SK-N-MC (cell line): Measurements from ENCODE around the gene QRFP.

ENCODE experiments used
- DNase-seq: peaks from one replicate; pipeline ENCODE4 v3.0.0-alpha.2; 2011; ENCODE audit warnings: low read depth, low spot score
- H3K27ac ChIP-seq: fragments of 200-600 bp; sonication (generic); 2 replicates; pipeline ENCODE4 v1.5.1; 2016; ENCODE audit warnings: mixed run types
- H3K36me3 ChIP-seq: fragments of 200-600 bp; sonication (generic); 2 replicates; pipeline ENCODE4 v1.6.1; 2017; ENCODE audit warnings: antibody characterized with exemption, low read length, mixed read lengths; ENCODE audit not compliant: insufficient read depth
- H3K4me3 ChIP-seq: fragments of 200-600 bp; sonication (generic); 2 replicates; pipeline ENCODE4 v1.5.1; 2016
- H3K9ac ChIP-seq: fragments of 200-600 bp; sonication (generic); 2 replicates; pipeline ENCODE4 v1.8.0; 2017; ENCODE audit warnings: mixed run types, mixed read lengths; ENCODE audit not compliant: insufficient read length
- H3K9me3 ChIP-seq: fragments of 200-600 bp; sonication (generic); 2 replicates; pipeline ENCODE4 v1.6.1; 2017; ENCODE audit warnings: low read depth, mild to moderate bottlenecking, antibody characterized with exemption, low read length, moderate library complexity, mixed read lengths
- EZH2 ChIP-seq: fragments of 200-600 bp; sonication (generic); IDR thresholded peaks from one replicate; pipeline ENCODE4 v1.6.1; 2017; ENCODE audit warnings: antibody characterized with exemption
- FOXP2 ChIP-seq: optimal IDR thresholded peaks from 2 replicates; pipeline ENCODE3; 2011; ENCODE audit warnings: mild to moderate bottlenecking, moderate library complexity; ENCODE audit not compliant: insufficient read depth; ENCODE audit errors: extremely low read length, control extremely low read depth
- POLR2AphosphoS5 ChIP-seq: IDR thresholded peaks from 2 replicates; pipeline ENCODE4 v1.6.1; 2012; ENCODE audit warnings: mild to moderate bottlenecking, low read depth, low read length, borderline replicate concordance

QRFP gene

GRCh38 chr9:130895038-130895437 is 1.6 kb downstream of the QRFP start:
- TF ChIP-seq POLR2AphosphoS5 (no peak), EZH2 (no peak), FOXP2 (no peak)
- H3K9ac ChIP-seq = no peak overlapping the region
- no peaks in the 10 kb centered on the region for H3K9me3 ChIP-seq
- no peak overlapping the region for H3K27ac ChIP-seq
- no peak for DNase-seq
- H3K4me3 ChIP-seq = no peak overlapping the region
- H3K36me3 ChIP-seq = peaks cover 4% of the 10 kb centered on the region; the same call in 1 of the 2 replicates

DNA sequence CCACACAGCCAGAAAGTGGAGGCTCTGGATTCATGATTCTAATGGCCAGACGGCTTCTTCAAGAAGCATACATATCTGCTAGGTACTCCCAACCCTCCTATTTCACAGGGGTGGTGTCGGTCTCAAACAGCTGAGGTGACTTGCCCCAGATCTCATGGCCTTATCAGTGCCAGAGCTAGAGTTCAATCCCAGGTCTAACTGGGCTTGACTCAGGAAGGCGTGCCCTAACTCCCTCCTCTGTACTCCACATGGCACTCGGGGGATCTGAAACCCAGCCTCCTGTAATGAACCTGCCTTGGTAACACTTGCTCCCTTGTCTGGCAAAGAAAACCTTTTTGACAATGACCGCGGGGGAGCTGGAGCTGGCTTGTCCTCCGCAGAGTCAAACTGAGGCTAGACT is 2.1 kb downstream of the QRFP start:
- no peak for TF ChIP-seq EZH2
- no peak for TF ChIP-seq FOXP2
- TF ChIP-seq POLR2AphosphoS5 = no peak
- H3K27ac ChIP-seq = no peak overlapping the region

DNA sequence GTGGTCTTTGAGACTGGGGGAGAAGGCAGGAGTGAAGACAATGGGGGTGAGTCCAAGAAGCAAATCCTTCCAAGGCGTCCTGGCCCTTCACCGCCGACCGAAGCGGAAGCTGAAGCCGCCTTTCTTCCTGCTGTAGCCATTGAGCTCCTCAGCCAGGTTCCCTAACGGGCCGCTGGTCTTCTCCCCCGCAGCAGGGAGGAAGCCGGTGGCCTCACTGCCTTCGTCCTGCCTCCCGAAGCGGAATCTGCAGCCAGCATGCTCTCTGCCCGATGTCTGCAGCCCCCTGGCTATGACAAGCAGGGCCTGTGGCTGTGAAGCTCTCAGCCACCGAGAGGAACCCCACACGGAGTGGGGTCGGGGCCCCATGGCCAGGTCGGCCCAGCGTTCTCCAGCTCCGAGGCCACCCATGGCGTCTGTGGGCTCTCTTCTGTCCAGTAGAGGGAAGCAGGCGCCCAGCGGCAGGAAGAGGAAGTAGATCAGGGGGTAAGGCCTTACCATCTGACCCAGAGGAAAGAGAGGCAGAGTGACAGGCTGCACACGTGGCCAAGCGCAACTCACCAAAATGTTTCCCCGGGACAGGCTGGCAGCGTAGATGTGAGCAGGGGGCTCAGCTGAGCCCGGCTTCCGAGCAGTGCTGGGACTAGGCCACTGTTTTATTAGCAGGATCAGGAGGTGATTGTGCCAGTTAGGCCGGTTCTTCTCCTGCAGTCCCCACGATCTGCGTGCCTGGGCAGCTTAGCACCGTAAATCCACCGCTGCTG is 3.1 kb downstream of the QRFP start:
- H3K4me3 ChIP-seq = no peak overlapping the region
- no peaks in the 10 kb centered on the region for H3K9me3 ChIP-seq
- DNase-seq = no peak
- no peak overlapping the region for H3K27ac ChIP-seq
- H3K36me3 ChIP-seq = peaks cover 5% of the 10 kb centered on the region; the same call in 1 of the 2 replicates
- no peak overlapping the region for H3K9ac ChIP-seq
- TF ChIP-seq POLR2AphosphoS5 = no peak
- no peak for TF ChIP-seq FOXP2
- TF ChIP-seq EZH2 = no peak

More for the DNA sequence above, 2.1 kb downstream of the QRFP start:
- H3K36me3 ChIP-seq = peaks cover 5% of the 10 kb centered on the region; the same call in 1 of the 2 replicates
- H3K9ac ChIP-seq = no peak overlapping the region
- DNase-seq = no peak
- H3K9me3 ChIP-seq = no peaks in the 10 kb centered on the region
- H3K4me3 ChIP-seq = no peak overlapping the region

GRCh38 chr9:130892477-130893304 is 3.9 kb downstream of the QRFP start:
- Histone ChIP-seq H3K36me3 (peaks cover 5% of the 10 kb centered on the region; the same call in 1 of the 2 replicates), H3K9me3 (no peaks in the 10 kb centered on the region), H3K4me3 (no peak overlapping the region), H3K27ac (no peak overlapping the region), H3K9ac (no peak overlapping the region)
- TF ChIP-seq FOXP2 = no peak
- TF ChIP-seq EZH2 = no peak
- TF ChIP-seq POLR2AphosphoS5 = no peak
- no peak for DNase-seq

DNA sequence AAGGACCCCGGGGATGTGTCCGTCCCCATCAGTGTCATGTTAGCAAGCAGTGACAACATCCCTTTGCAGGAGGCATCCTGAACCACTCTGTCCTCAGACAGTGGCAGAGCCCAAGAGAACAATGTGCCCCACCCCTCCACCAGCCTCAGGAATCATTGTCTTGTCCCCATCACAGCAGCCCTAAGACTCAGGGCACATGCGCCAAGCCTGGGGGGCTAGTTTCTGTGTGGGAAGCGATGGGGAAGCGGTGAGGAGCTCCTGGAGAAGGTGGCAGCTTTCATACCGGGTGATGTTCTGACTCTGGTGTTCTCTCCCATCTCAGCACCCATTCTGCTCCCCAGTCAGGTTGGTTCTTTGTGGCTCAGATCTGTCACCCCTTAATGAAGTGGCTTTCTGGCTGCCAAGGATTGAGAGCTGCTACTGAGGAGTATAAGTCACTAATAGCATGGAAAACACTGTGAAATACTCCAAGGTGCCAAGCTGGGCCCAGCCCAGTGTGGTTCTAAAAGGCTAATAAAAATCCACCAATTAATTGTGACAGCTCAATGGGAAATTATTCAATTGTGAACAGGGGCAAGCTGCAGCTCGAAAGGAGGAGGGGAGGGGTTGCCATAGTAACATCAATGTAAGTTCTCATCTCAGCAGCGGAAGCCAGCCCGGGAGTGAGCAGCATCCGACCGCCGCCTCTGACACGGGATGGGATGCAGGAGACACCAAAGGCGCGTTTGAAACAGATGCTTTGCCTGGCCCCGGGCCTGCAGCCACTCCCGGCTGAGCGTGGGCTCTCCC is 4.7 kb downstream of the QRFP start:
- DNase-seq = no peak
- no peak overlapping the region for H3K27ac ChIP-seq
- H3K9me3 ChIP-seq = no peaks in the 10 kb centered on the region
- H3K36me3 ChIP-seq = peaks cover 13% of the 10 kb centered on the region; the same call in 1 of the 2 replicates
- H3K4me3 ChIP-seq = no peak overlapping the region
- no peak overlapping the region for H3K9ac ChIP-seq
- no peak for TF ChIP-seq EZH2
- no peak for TF ChIP-seq POLR2AphosphoS5
- no peak for TF ChIP-seq FOXP2

- Histone ChIP-seq H3K27ac (no peak overlapping the region), H3K4me3 (no peak overlapping the region), H3K36me3 (peaks cover 21% of the 10 kb centered on the region; the same call in 1 of the 2 replicates), H3K9ac (no peak overlapping the region), H3K9me3 (no peaks in the 10 kb centered on the region)
- TF ChIP-seq EZH2 (no peak), FOXP2 (no peak), POLR2AphosphoS5 (no peak)
- no peak for DNase-seq
These were observed 5.5 kb downstream of the QRFP start for GRCh38 chr9:130890870-130891687.

DNA sequence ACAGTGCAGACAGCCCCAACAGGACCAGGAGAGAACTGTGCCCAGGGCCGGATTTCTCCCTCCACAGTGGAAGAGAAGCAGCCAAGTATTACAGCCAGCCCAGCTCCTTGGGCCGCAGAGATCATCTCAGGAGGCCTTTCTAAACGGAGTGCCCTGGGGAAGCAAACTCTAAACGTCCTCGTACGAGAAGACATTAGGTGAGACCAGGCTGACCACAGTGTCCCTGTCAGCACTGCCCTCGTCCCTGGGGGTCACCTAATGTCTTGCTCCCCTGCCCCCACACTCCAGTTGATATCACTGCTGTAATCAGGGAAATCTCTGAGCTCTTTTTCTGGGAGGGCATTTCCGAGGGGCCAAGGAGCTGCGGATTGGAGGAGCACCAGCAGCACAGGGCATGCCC is 6.5 kb downstream of the QRFP start:
- no peak overlapping the region for H3K27ac ChIP-seq
- no peak overlapping the region for H3K4me3 ChIP-seq
- H3K9ac ChIP-seq = no peak overlapping the region
- TF ChIP-seq POLR2AphosphoS5 = no peak
- TF ChIP-seq FOXP2 = no peak
- no peak for TF ChIP-seq EZH2
- peaks cover 31% of the 10 kb centered on the region; the same call in 1 of the 2 replicates for H3K36me3 ChIP-seq
- no peak for DNase-seq
- H3K9me3 ChIP-seq = no peaks in the 10 kb centered on the region
